Activated CD4-positive, alpha-beta T cell treated with anti-CD3 and anti-CD28 coated beads for 1 hour (primary cell): ENCODE data around the gene ZFP36L1.

Source experiments
- DNase-seq: peaks from one replicate; pipeline ENCODE4 v3.0.0-alpha.2; 2020

Gene ZFP36L1

GRCh38 chr14:68792979-68793733 lies at the start of gene ZFP36L1:
Gene ZFP36L1, minus strand, starts transcription at chr14:68793067. Its CDS starts 129 bp downstream, at chr14:68792938.
- peak; percentile 90 for DNase-seq

DNA sequence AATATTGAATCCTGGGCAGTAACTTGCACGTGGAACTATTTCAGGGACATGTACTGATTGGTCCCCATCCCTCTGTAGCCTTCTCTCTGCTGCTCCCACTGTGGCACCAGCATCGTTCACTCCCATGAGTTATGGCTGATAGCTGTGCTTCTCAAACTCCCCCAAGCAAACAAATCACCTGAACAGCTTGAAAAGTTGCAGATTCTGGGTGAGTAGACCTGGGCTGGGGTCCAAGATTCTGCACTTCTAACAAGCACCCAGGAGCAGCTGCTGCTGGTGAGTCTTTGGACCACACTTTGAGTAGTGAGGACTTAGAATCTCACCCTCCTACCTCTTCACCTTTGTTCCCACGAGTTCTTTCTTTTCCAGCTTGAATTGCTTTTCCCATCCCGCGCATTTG lies 49.4 kb upstream of the ZFP36L1 start:
- no peak for DNase-seq

DNA sequence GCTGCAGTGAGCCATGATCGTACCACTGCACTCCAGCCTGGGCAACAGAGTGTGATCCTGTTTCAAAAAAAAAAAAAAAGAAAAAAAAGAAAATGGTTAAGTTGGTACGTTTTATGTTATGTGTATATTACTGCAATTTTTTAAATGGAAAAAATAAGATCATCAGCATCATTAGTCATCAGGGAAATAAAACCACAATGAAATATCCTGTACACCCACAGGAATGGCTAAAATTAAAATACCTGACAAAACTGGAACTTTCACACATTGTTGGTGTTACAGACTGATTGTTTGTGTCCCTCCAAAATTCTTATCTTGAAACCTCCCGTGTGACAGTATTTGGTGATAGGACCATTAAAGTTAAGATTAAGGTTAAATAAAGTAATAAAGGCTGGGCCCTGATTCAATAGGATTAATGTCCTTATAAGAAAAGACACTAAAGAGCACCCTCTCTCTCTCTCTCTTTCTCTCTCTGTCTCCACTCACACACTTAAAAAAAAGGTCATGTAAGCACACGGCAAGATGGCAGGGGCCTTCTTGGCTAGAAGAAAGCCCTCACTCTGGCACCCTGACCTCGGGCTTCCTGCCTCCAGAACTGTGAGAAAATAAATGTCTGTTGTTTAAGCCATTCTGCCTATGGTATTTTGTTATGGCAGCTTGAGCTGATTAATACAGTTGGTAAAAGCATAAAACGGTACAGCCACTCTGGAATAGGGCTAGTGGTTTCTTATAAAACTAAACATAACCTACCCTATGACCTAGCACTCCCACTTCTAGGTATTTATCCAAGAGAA lies 48.3 kb upstream of the ZFP36L1 start:
- no peak for DNase-seq

GRCh38 chr14:68840454-68840853 lies 47.6 kb upstream of the ZFP36L1 start:
- no peak for DNase-seq

GRCh38 chr14:68836082-68836481 lies 43.2 kb upstream of the ZFP36L1 start:
- DNase-seq, result no peak

GRCh38 chr14:68834816-68835215 lies 41.9 kb upstream of the ZFP36L1 start:
- no peak for DNase-seq

- DNase-seq, result no peak
Observed at GRCh38 chr14:68828698-68829097, 35.8 kb upstream of the ZFP36L1 start.

DNA sequence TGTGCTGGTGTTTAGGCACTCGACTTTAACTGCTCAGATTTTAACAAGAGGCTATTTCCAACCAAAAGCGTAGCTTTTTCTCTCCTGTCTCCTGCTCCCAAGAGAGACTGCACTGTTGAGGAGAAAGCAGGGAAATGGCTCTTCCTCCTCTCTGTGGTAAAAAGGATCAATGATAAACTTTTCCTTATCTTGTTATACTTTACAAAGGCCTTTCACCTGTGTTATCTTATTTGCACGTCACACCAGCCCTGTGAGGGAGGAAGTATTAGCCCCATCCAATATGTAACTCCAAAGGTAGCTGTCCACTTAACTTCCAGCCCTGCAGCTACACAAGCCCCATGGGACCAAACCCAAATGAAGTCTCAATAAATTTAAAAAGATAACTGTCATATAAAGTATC lies 32.9 kb upstream of the ZFP36L1 start:
- no peak for DNase-seq

DNA sequence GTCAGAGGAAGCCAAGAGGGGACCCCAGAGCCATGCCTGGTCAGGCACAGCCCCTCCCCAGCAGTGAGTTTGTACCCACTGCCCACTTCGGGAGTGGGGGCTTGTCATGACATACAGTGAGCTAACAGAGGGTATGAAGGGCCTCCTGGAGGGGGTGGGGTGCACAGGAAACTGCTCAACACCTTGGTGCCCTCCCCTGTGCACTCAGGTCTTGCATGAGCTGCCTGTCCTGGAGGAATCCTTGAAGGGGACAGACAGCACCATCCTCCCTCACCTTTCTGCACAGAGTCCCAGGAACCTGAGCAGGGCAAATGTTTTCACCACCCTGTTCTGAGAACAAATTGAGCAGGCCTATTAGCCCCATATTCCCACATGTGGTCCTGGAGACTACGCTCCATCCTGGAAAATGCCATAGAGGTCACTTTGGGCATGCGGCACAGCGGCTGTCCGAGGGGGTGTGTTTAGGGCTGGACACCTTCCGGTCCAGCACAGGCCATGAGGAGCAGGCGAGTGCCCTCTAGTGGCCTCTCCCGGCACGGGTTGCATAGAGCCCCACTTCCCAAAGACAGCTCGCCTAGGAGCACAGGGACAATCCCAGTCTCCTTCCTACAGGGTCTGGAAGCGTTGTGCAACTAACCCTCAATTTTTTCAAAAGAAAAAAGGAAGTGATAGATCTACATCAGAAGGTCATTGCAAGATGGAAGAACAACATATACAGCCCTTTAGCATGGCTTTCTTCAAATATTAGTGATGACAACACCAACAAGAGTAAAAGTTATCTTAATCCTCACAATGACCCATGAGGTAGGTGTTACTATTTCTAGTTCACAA lies 31.9 kb upstream of the ZFP36L1 start:
- no peak for DNase-seq

DNA sequence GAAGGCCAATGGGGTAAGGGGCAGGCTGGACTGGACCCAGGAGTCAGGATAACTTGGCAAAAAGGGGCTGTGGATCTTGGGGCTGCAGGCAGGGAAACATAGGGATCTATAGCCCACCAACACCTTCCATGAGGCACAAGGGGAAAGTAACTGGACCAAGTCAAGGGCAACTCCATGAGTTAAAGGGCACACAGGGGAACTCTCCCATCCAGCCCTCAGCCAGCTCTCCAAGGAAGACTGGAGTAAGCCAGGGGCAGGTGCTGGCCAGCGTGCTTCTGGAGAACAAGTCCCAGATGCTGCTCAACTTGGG lies 31.3 kb upstream of the ZFP36L1 start:
- DNase-seq, result no peak

- no peak for DNase-seq
Observed at GRCh38 chr14:68823434-68824206, 30.8 kb upstream of the ZFP36L1 start.

GRCh38 chr14:68822926-68823325 lies 30.1 kb upstream of the ZFP36L1 start:
- no peak for DNase-seq

DNA sequence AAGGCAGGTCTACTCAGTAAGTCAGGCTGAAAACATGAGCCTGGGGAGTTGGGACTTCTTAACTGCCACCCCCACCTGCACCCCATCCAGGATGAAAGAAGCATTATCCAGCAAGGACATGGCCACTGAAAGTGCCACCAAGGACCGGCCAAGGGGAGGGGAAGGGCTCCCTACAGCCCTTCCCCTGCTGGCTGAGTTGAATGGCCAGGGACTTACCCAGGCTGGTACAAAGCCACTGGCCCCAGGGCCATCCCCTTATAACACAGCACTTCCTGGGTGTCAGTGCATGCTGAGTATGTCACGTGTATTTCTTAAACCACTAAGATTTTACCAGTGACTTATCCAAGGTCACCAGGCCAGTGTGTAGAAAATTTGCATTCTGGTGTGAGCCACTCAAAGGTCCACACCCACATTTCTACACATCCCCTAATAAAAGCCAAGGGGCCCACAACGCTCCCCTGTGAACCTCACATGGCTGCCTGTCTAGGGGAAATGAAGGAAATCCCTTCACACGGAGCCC lies 29.3 kb upstream of the ZFP36L1 start:
- DNase-seq, result no peak

DNA sequence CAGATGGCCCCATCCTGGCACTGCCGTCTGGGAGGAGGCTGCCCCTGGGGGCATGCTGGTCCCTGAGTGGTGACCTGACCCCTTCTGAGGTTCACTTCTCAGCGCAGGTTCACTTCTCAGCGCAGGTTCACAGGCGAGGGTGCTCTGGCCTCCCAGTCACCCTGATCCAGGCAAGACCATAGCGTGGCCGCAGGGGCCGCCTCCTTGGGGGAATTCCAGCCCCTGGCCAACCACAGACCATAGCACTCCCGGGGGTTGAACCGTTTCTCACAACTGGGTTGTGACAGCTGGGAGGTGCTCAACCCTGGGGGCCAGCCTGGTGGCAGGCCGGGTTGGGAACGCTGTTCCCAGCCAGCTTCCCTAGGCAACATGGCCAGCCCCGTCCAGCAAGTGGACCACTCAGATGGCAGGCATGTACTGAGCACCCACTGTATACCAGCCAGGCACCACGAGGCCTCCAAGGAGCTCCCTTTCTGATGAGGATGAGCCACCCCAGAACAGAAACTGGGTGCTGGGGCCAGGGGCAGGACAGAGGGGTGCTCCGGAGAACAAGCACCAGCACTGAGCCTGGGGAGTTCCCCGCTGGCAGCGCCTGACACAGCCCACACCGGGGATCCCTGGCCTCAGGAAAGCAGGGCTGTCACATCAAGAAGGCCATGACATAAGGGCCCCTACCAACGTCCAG lies 28.3 kb upstream of the ZFP36L1 start:
- DNase-seq, result no peak

GRCh38 chr14:68820536-68820935 lies 27.7 kb upstream of the ZFP36L1 start:
- DNase-seq, result no peak

DNA sequence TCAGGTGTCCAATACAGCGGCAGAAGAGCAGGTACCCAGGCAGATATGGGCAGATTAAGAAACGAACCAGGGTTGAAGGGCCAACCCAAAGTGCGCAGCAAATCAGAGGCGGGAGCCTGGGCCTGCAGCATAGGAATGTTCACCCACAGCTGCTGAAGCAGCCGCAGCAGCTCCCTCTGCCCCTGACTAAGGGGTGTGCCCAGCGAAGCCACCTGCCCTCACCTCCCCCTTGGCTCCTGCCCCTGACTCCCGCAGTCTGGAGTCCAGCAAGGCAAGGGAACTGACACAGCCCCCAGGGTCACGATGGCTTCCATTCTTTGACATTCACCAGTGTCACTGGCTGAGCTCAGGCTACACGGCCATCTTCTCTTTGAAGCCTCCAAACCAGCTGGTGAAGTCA lies 27.3 kb upstream of the ZFP36L1 start:
- DNase-seq, result no peak

DNA sequence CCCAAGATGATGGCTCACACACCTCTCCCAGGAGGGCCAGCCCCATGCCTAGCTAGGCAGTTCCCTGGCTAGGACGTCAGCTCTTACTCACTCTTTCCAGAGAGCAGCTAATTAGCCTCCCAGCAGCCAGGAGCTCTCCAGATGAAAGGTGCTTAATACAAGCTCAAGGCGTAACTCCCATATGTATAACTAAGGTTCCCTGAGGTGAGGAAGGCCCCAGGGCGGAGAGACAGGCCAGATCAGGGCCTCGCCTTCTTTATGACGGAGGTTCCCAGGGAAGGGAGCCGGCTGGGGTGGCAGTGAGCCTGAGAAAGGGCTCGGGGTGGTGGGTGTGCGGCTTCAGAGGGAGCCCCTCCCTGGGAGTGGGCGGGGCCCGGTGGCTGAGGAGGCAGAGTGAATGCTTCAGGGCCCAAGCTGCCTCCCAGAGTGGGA lies 26.4 kb upstream of the ZFP36L1 start:
- DNase-seq, result no peak

DNA sequence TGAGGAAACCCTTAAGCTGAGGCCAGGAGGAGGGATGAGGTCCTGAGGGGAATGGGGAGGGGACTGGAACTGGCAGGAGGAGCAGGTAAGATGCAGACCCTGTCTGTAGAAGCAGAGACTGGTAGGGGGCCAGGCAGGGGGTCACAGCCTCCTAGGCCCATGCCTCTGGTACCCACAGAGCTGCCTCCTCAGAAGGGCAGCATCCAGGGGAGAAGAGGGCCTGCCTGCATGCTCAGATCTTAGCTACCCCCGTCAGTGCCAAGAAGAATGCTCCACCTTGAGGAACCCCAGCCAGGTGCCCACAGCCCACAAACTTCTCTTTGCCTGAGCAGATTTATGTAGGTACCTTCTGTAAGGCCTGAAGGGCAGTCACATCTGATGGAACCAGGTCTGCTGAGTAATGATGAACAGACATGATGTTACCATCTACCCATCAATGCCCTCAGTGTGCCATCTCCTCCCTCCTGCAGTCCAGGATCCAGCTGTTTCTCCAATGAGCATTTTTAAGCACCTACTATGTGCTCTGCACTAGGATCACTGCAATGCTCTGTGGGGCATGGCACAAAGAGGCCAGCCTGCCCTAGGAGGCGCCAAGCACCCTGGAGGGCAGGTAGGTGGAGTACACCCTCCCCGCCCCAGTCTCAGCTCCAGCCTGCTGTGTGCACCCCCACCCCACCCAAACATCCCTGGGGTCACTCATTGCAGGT lies 24.8 kb upstream of the ZFP36L1 start:
- no peak for DNase-seq

DNA sequence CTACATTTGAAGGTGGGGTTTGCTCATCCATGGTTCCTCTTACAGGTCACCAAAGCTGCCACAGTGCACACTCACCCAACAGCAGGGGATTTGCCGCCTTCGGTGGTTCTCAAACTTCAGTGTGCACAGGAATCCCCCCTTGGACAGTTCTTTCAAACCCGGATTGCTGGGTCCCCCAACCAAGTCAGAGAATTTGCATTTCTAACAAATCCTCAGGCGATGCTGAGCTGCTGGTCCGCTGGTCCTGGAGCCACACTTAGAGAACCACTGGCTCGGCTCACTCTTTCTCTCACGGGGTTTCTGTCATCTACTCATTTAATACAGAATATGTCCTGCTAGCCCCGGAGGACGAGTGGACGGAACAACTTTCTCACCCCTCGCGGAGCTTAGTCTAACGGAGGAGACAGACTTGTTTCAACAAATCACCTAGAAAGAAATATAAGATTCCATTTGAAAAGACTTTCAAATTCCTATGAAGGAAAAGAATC lies 24.1 kb upstream of the ZFP36L1 start:
- no peak for DNase-seq

- DNase-seq, result peak; percentile 88
Observed at GRCh38 chr14:68816183-68816942, 23.5 kb upstream of the ZFP36L1 start.
